HEK293 (cell line): ENCODE measurements around the gene E4F1.
A peak's percentile ranks its signal among the peaks of the same experiment; 100 is the strongest.

Experiments used
- BCL11B ChIP-seq: fragments of 450-650 bp; formaldehyde crosslinking; IDR thresholded peaks from 2 replicates; pipeline ENCODE4 v1.5.1; 2016; ENCODE audit warnings: low read depth, missing biosample characterization, missing genetic modification characterization
- SETDB1 ChIP-seq: IDR thresholded peaks from one replicate; pipeline ENCODE4 v1.6.1; 2017; ENCODE audit warnings: mild to moderate bottlenecking, low read length, moderate library complexity, mixed read lengths; ENCODE audit not compliant: insufficient read length
- YY2 ChIP-seq: fragments of 450-650 bp; formaldehyde crosslinking; IDR thresholded peaks from 2 replicates; pipeline ENCODE4 v1.5.1; 2016; ENCODE audit warnings: missing biosample characterization, missing genetic modification characterization
- ZBTB20 ChIP-seq: fragments of 450-650 bp; formaldehyde crosslinking; IDR thresholded peaks from 2 replicates; pipeline ENCODE4 v1.5.1; 2016; ENCODE audit warnings: missing biosample characterization, missing genetic modification characterization
- ZBTB21 ChIP-seq: fragments of 450-650 bp; formaldehyde crosslinking; IDR thresholded peaks from 2 replicates; pipeline ENCODE4 v1.5.1; 2017; ENCODE audit warnings: missing biosample characterization, missing genetic modification characterization
- ZFHX2 ChIP-seq: fragments of 450-650 bp; formaldehyde crosslinking; conservative IDR thresholded peaks from 2 replicates; pipeline ENCODE4 v1.5.1; 2016; ENCODE audit warnings: missing biosample characterization, missing genetic modification characterization
- ZNF266 ChIP-seq: fragments of 450-650 bp; formaldehyde crosslinking; IDR thresholded peaks from 2 replicates; pipeline ENCODE4 v1.5.1; 2016; ENCODE audit warnings: missing biosample characterization, missing genetic modification characterization, low read depth
- ZNF341 ChIP-seq: fragments of 450-650 bp; formaldehyde crosslinking; IDR thresholded peaks from 2 replicates; pipeline ENCODE4; 2016; ENCODE audit warnings: low read depth, missing biosample characterization, missing genetic modification characterization
- ZSCAN23 ChIP-seq: fragments of 450-650 bp; formaldehyde crosslinking; IDR thresholded peaks from 2 replicates; pipeline ENCODE4 v1.5.1; 2016; ENCODE audit warnings: missing biosample characterization, missing genetic modification characterization
- ZXDB ChIP-seq: fragments of 450-650 bp; formaldehyde crosslinking; IDR thresholded peaks from 2 replicates; pipeline ENCODE4 v1.5.1; 2016; ENCODE audit warnings: missing biosample characterization, missing genetic modification characterization
- TF ChIP-seq, protein P1 (sequence below): fragments of 450-650 bp; formaldehyde crosslinking; IDR thresholded peaks from 2 replicates; pipeline ENCODE4 v1.5.1; 2016; ENCODE audit warnings: missing biosample characterization, missing genetic modification characterization
- TF ChIP-seq, protein P2 (sequence below): fragments of 450-650 bp; formaldehyde crosslinking; IDR thresholded peaks from 2 replicates; pipeline ENCODE4 v1.5.1; 2016; ENCODE audit warnings: missing biosample characterization, missing genetic modification characterization
- TF ChIP-seq, protein P3 (sequence below): sonication (generic); formaldehyde crosslinking; IDR thresholded peaks from 2 replicates; pipeline ENCODE4 v1.8.1; 2022; ENCODE audit warnings: mild to moderate bottlenecking, moderate library complexity, missing genetic modification reagents
- TF ChIP-seq, protein P4 (sequence below): fragments of 450-650 bp; formaldehyde crosslinking; IDR thresholded peaks from 2 replicates; pipeline ENCODE4 v1.5.1; 2016; ENCODE audit warnings: missing biosample characterization, missing genetic modification characterization
- TF ChIP-seq, protein P5 (sequence below): fragments of 450-650 bp; formaldehyde crosslinking; IDR thresholded peaks from 2 replicates; pipeline ENCODE4 v1.5.1; 2016; ENCODE audit warnings: missing biosample characterization, missing genetic modification characterization
- TF ChIP-seq, protein P6 (sequence below): fragments of 450-650 bp; formaldehyde crosslinking; IDR thresholded peaks from 2 replicates; pipeline ENCODE4 v1.5.1; 2016; ENCODE audit warnings: missing biosample characterization, missing genetic modification characterization

E4F1 gene

DNA sequence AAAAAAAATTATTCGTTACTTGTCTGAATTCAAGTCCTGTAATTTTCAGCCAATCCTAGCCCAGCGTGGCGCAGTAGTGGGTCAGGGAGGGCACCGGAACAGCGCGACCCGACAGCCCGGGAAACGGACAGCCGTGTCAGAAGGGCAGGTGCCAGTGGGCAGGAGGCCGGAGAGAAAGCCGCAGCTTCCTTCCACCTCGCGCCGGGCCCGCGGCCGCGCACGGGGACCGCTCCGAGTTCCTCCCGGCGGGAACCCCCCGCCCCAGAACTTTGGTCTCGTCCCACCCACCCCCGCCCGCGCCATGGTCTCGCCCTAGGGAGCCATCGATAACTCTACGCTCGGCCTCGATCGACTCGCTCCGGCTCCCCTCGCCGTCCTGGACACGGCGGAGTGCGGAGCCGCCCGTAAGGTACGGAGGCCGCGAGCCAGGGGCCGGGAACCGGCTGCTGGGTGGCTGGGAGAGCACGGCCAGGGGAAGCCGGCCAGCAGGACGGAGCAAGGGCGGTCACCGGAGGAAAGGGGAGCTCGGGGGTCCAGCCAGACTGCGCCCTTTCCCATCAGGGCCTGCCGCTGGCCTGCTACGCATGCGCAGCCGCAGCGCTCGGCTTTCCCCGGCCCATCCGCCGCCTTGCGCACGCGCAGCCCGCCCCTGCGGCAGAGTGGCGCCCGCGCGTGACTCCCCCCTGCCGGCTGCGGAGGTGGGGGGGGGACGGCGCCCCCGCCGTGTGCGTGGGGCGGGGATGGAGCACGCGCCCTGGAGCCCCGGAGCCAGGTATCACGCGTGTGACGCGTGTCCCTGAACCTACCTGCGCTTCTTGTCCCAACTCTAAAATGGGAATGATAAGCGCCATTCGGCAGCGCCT lies 18.1 kb upstream of the E4F1 start, which contains the start of gene MLST8 (continued):
- TF ChIP-seq ZXDB, result peak; percentile 92
- TF ChIP-seq ZNF341, result peak; percentile 99
- TF ChIP-seq ZBTB21 (tag by site-specific recombination), result no peak; the same call in 1 of the 2 replicates
- no peak for TF ChIP-seq ZBTB20
- peak; percentile 96 for TF ChIP-seq ZFHX2 (tag by site-specific recombination)
- TF ChIP-seq, protein P1, sequence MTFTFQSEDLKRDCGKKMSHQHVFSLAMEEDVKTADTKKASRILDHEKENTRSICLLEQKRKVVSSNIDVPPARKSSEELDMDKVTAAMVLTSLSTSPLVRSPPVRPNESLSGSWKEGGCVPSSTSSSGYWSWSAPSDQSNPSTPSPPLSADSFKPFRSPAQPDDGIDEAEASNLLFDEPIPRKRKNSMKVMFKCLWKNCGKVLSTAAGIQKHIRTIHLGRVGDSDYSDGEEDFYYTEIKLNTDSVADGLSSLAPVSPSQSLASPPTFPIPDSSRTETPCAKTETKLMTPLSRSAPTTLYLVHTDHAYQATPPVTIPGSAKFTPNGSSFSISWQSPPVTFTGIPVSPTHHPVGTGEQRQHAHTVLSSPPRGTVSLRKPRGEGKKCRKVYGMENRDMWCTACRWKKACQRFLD (tag by site-specific recombination), result no peak
- TF ChIP-seq, protein P2, sequence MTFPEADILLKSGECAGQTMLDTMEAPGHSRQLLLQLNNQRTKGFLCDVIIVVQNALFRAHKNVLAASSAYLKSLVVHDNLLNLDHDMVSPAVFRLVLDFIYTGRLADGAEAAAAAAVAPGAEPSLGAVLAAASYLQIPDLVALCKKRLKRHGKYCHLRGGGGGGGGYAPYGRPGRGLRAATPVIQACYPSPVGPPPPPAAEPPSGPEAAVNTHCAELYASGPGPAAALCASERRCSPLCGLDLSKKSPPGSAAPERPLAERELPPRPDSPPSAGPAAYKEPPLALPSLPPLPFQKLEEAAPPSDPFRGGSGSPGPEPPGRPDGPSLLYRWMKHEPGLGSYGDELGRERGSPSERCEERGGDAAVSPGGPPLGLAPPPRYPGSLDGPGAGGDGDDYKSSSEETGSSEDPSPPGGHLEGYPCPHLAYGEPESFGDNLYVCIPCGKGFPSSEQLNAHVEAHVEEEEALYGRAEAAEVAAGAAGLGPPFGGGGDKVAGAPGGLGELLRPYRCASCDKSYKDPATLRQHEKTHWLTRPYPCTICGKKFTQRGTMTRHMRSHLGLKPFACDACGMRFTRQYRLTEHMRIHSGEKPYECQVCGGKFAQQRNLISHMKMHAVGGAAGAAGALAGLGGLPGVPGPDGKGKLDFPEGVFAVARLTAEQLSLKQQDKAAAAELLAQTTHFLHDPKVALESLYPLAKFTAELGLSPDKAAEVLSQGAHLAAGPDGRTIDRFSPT (tag by site-specific recombination), result peak; percentile 63; the same call in 1 of the 2 replicates
- TF ChIP-seq ZSCAN23, result 0 out of 2 replicates have a peak, but pooled peaks have one; percentile 50
- TF ChIP-seq BCL11B, result 0 out of 2 replicates have a peak, but pooled peaks have one; percentile 13
- TF ChIP-seq, protein P3, sequence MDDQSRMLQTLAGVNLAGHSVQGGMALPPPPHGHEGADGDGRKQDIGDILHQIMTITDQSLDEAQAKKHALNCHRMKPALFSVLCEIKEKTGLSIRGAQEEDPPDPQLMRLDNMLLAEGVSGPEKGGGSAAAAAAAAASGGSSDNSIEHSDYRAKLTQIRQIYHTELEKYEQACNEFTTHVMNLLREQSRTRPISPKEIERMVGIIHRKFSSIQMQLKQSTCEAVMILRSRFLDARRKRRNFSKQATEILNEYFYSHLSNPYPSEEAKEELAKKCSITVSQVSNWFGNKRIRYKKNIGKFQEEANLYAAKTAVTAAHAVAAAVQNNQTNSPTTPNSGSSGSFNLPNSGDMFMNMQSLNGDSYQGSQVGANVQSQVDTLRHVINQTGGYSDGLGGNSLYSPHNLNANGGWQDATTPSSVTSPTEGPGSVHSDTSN (CRISPR knock-in tag), result peak; percentile 41; the same call in 1 of the 2 replicates
- TF ChIP-seq, protein P4, sequence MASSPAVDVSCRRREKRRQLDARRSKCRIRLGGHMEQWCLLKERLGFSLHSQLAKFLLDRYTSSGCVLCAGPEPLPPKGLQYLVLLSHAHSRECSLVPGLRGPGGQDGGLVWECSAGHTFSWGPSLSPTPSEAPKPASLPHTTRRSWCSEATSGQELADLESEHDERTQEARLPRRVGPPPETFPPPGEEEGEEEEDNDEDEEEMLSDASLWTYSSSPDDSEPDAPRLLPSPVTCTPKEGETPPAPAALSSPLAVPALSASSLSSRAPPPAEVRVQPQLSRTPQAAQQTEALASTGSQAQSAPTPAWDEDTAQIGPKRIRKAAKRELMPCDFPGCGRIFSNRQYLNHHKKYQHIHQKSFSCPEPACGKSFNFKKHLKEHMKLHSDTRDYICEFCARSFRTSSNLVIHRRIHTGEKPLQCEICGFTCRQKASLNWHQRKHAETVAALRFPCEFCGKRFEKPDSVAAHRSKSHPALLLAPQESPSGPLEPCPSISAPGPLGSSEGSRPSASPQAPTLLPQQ (tag by site-specific recombination), result peak; percentile 64; the same call in 1 of the 2 replicates
- peak; percentile 76; the same call in 1 of the 2 replicates for TF ChIP-seq YY2
- no peak for TF ChIP-seq ZNF266 (tag by site-specific recombination)
- no peak for TF ChIP-seq SETDB1
- TF ChIP-seq, protein P5, sequence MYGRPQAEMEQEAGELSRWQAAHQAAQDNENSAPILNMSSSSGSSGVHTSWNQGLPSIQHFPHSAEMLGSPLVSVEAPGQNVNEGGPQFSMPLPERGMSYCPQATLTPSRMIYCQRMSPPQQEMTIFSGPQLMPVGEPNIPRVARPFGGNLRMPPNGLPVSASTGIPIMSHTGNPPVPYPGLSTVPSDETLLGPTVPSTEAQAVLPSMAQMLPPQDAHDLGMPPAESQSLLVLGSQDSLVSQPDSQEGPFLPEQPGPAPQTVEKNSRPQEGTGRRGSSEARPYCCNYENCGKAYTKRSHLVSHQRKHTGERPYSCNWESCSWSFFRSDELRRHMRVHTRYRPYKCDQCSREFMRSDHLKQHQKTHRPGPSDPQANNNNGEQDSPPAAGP (tag by site-specific recombination), result peak; percentile 88
- TF ChIP-seq, protein P6, sequence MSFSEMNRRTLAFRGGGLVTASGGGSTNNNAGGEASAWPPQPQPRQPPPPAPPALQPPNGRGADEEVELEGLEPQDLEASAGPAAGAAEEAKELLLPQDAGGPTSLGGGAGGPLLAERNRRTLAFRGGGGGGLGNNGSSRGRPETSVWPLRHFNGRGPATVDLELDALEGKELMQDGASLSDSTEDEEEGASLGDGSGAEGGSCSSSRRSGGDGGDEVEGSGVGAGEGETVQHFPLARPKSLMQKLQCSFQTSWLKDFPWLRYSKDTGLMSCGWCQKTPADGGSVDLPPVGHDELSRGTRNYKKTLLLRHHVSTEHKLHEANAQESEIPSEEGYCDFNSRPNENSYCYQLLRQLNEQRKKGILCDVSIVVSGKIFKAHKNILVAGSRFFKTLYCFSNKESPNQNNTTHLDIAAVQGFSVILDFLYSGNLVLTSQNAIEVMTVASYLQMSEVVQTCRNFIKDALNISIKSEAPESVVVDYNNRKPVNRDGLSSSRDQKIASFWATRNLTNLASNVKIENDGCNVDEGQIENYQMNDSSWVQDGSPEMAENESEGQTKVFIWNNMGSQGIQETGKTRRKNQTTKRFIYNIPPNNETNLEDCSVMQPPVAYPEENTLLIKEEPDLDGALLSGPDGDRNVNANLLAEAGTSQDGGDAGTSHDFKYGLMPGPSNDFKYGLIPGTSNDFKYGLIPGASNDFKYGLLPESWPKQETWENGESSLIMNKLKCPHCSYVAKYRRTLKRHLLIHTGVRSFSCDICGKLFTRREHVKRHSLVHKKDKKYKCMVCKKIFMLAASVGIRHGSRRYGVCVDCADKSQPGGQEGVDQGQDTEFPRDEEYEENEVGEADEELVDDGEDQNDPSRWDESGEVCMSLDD (tag by site-specific recombination), result 0 out of 2 replicates have a peak, but pooled peaks have one; percentile 18
- TF ChIP-seq, all 188 proteins: peak for 57
